ENCODE results near the gene MDGA2. TPM values are rescaled to one million over a fixed set of nuclear protein-coding genes. Genes with fewer than 3 reads are reported as not detected.

The MDGA2 gene
- total RNA-seq, 2 experiments from 2014 or later: not detected

DNA sequence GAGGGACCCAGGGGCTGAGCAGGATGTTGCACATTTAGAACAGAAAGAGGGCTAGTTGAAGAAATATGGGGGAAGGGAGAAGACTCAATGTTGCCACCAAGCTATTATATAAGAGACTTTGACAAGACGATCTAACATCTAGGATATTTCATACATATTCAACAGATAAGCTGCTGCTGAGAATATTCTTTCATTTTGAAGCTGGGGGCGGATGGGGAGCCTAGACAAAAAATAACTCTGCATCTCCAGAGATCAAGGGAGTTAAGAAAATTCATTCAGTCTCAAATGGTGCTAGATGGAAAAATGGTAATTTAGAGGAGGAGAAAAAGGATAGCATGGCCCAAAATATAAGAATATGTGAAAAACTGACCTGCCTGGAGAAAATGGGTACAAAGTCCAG is 415.6 kb downstream of the MDGA2 start:
- intact Hi-C loops (cut with DNase I, micrococcal nuclease): no loop called here
- ATAC-seq (ENCODE audit: poor library complexity): no peak
- DNase-seq: no peak
- Histone ChIP-seq H3K4me1 (ENCODE audit: insufficient read depth, low read length) (no peaks in the 10 kb centered on the region), H3K9me3 (ENCODE audit: control insufficient read depth in 1 of 2, insufficient read depth in 1 of 2, low read length in 2 of 2) (no peaks in the 10 kb centered on the region), H3K27me3 (ENCODE audit: control insufficient read depth in 1 of 2, insufficient read depth in 2 of 2, low read length in 2 of 2) (no peaks in the 10 kb centered on the region), H3K4me3 (ENCODE audit: low read length) (no peak overlapping the region), H3K36me3 (ENCODE audit: insufficient read depth, low read length) (no peaks in the 10 kb centered on the region), H3K27ac (ENCODE audit: low read depth in 1 of 2, low read length in 2 of 2) (no peak overlapping the region)
- no peaks in the 10 kb centered on the region for H3K9me3 Mint-ChIP-seq
- no peaks in the 10 kb centered on the region for H3K27me3 Mint-ChIP-seq
- H3K27ac Mint-ChIP-seq: no peak overlapping the region
- ChIA-PET POLR2A (no interaction called here), CTCF (no interaction called here)
- H3K36me3 Mint-ChIP-seq (ENCODE audit: low read depth): no peaks in the 10 kb centered on the region
- H3K4me1 Mint-ChIP-seq (ENCODE audit: low read depth): peaks cover 5% of the 10 kb centered on the region
- TF ChIP-seq, protein P1, sequence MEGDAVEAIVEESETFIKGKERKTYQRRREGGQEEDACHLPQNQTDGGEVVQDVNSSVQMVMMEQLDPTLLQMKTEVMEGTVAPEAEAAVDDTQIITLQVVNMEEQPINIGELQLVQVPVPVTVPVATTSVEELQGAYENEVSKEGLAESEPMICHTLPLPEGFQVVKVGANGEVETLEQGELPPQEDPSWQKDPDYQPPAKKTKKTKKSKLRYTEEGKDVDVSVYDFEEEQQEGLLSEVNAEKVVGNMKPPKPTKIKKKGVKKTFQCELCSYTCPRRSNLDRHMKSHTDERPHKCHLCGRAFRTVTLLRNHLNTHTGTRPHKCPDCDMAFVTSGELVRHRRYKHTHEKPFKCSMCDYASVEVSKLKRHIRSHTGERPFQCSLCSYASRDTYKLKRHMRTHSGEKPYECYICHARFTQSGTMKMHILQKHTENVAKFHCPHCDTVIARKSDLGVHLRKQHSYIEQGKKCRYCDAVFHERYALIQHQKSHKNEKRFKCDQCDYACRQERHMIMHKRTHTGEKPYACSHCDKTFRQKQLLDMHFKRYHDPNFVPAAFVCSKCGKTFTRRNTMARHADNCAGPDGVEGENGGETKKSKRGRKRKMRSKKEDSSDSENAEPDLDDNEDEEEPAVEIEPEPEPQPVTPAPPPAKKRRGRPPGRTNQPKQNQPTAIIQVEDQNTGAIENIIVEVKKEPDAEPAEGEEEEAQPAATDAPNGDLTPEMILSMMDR (IDR thresholded peaks at IDR 0.05): no peak
- no peak overlapping the region for H3K4me3 Mint-ChIP-seq

DNA sequence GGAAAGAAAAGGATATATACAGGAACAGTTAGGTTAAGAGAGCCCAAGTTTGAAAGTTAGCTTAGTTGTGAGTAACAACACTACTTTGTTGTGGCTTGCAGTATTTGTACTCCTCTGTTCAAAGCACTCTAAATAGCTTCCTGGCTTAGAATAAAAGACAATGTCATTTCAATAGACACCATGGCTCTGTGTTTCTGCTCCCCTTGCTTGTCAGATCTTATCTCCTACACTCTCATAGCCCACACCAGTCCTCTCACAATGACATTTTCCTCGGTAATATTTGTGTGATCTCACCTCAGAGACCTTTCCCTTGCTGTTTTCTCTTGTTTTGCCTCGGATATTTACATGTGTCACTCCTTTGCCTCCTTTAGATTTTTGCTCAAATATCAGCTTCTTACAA is 418.4 kb downstream of the MDGA2 start:
- H3K4me1 Mint-ChIP-seq (ENCODE audit: low read depth): peaks cover 5% of the 10 kb centered on the region
- no peaks in the 10 kb centered on the region for H3K4me1 ChIP-seq (ENCODE audit: insufficient read depth, low read length)
- no peak overlapping the region for H3K27ac ChIP-seq (ENCODE audit: low read depth in 1 of 2, low read length in 2 of 2)
- H3K36me3 ChIP-seq (ENCODE audit: insufficient read depth, low read length): no peaks in the 10 kb centered on the region
- H3K9me3 Mint-ChIP-seq: peaks cover 6% of the 10 kb centered on the region
- H3K9me3 ChIP-seq (ENCODE audit: control insufficient read depth in 1 of 2, insufficient read depth in 1 of 2, low read length in 2 of 2): peaks cover 0 to 9% of the 10 kb centered on the region in 2 experiments
- CTCF ChIA-PET: no interaction called here
- TF ChIP-seq, protein P1 (IDR thresholded peaks at IDR 0.05): no peak
- H3K27me3 Mint-ChIP-seq: no peaks in the 10 kb centered on the region
- ATAC-seq (ENCODE audit: poor library complexity) (no peak), DNase-seq (no peak)
- no peak overlapping the region for H3K27ac Mint-ChIP-seq
- POLR2A ChIA-PET: no interaction called here
- H3K36me3 Mint-ChIP-seq (ENCODE audit: low read depth): no peaks in the 10 kb centered on the region
- H3K4me3 ChIP-seq (ENCODE audit: low read length): no peak overlapping the region
- H3K27me3 ChIP-seq (ENCODE audit: control insufficient read depth in 1 of 2, insufficient read depth in 2 of 2, low read length in 2 of 2): no peaks in the 10 kb centered on the region
- intact Hi-C loops (cut with DNase I, micrococcal nuclease): no loop called here
- H3K4me3 Mint-ChIP-seq: no peak overlapping the region

DNA sequence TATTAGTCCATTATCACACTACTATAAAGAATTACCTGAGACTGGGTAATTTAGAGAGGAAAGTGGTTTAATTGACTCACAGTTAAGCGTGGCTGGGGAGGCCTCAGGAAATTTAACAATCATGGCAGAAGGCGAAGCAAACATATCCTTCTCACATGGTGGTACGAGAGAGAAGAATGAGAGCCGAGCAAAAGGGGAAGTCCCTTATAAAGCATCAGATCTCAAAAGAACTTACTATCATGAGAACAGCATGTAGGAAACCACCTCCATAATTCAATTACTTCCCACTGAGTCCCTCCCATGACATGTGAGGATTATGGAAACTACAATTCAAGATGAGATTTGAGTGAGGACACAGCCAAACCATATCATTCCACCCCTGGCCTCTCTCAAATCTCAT is 422.6 kb downstream of the MDGA2 start:
- no peak overlapping the region for H3K4me3 Mint-ChIP-seq

More for the DNA sequence above, 422.6 kb downstream of the MDGA2 start:
- TF ChIP-seq, protein P1 (IDR thresholded peaks at IDR 0.05): no peak
- Histone ChIP-seq H3K4me1 (ENCODE audit: insufficient read depth, low read length) (no peaks in the 10 kb centered on the region), H3K9me3 (ENCODE audit: control insufficient read depth in 1 of 2, insufficient read depth in 1 of 2, low read length in 2 of 2) (peaks cover 0 to 9% of the 10 kb centered on the region in 2 experiments), H3K36me3 (ENCODE audit: insufficient read depth, low read length) (no peaks in the 10 kb centered on the region), H3K4me3 (ENCODE audit: low read length) (no peak overlapping the region), H3K27ac (ENCODE audit: low read depth in 1 of 2, low read length in 2 of 2) (no peak overlapping the region), H3K27me3 (ENCODE audit: control insufficient read depth in 1 of 2, insufficient read depth in 2 of 2, low read length in 2 of 2) (no peaks in the 10 kb centered on the region)
- Mint-ChIP-seq H3K4me1 (ENCODE audit: low read depth) (peaks cover 5% of the 10 kb centered on the region), H3K27ac (no peak overlapping the region), H3K36me3 (ENCODE audit: low read depth) (no peaks in the 10 kb centered on the region), H3K9me3 (peaks cover 13% of the 10 kb centered on the region), H3K27me3 (no peaks in the 10 kb centered on the region)
- POLR2A ChIA-PET: no interaction called here
- DNase-seq (no peak), ATAC-seq (ENCODE audit: poor library complexity) (no peak)
- intact Hi-C loops (cut with DNase I, micrococcal nuclease): no loop called here
- CTCF ChIA-PET: no interaction called here

Measured in CD4-positive, alpha-beta T cell (primary cell).